Measurements from ENCODE around the gene MYRIP.

MYRIP gene

GRCh38 chr3:40291471-40291870 is 482.1 kb downstream of the MYRIP start:
- no peak overlapping the region for H3K9ac ChIP-seq
- no peaks in the 10 kb centered on the region for H3K36me3 ChIP-seq (ENCODE audit: control insufficient read depth, insufficient read depth, low read length)
- no peaks in the 10 kb centered on the region for H3K9me3 ChIP-seq (ENCODE audit: control insufficient read depth, low read length)
- H2AFZ ChIP-seq = no peak overlapping the region
- H3K4me3 ChIP-seq (ENCODE audit: low read depth, low read length) = no peak overlapping the region
- H3K27ac ChIP-seq = no peak overlapping the region
- H3K79me2 ChIP-seq = no peaks in the 10 kb centered on the region
- H3K27me3 ChIP-seq (ENCODE audit: control insufficient read depth, insufficient read depth, low read length) = no peaks in the 10 kb centered on the region
- no peak overlapping the region for H3K4me2 ChIP-seq (ENCODE audit: low read length)
- no peaks in the 10 kb centered on the region for H3K4me1 ChIP-seq
- TF ChIP-seq CTCF (IDR thresholded peaks at IDR 0.05) = no peak

GRCh38 chr3:40292637-40293349 is 483.4 kb downstream of the MYRIP start:
- no peaks in the 10 kb centered on the region for H3K79me2 ChIP-seq
- no peak overlapping the region for H3K4me2 ChIP-seq (ENCODE audit: low read length)
- H3K9me3 ChIP-seq (ENCODE audit: control insufficient read depth, low read length) = no peaks in the 10 kb centered on the region
- H3K4me3 ChIP-seq (ENCODE audit: low read depth, low read length) = no peak overlapping the region
- H3K4me1 ChIP-seq = no peaks in the 10 kb centered on the region
- no peak overlapping the region for H3K27ac ChIP-seq
- H2AFZ ChIP-seq = no peak overlapping the region
- H3K36me3 ChIP-seq (ENCODE audit: control insufficient read depth, insufficient read depth, low read length) = no peaks in the 10 kb centered on the region
- TF ChIP-seq CTCF (IDR thresholded peaks at IDR 0.05) = no peak
- H3K9ac ChIP-seq = no peak overlapping the region
- no peaks in the 10 kb centered on the region for H3K27me3 ChIP-seq (ENCODE audit: control insufficient read depth, insufficient read depth, low read length)

GRCh38 chr3:40294434-40294833 is 485.0 kb downstream of the MYRIP start:
- Histone ChIP-seq H3K9ac (no peak overlapping the region), H3K4me3 (ENCODE audit: low read depth, low read length) (no peak overlapping the region), H3K4me2 (ENCODE audit: low read length) (no peak overlapping the region), H3K27me3 (ENCODE audit: control insufficient read depth, insufficient read depth, low read length) (no peaks in the 10 kb centered on the region), H3K9me3 (ENCODE audit: control insufficient read depth, low read length) (no peaks in the 10 kb centered on the region), H2AFZ (no peak overlapping the region), H3K36me3 (ENCODE audit: control insufficient read depth, insufficient read depth, low read length) (no peaks in the 10 kb centered on the region), H3K79me2 (no peaks in the 10 kb centered on the region), H3K27ac (no peak overlapping the region), H3K4me1 (no peaks in the 10 kb centered on the region)
- TF ChIP-seq CTCF (IDR thresholded peaks at IDR 0.05) = no peak

- H3K27me3 ChIP-seq (ENCODE audit: control insufficient read depth, insufficient read depth, low read length) = no peaks in the 10 kb centered on the region
- no peak overlapping the region for H3K4me3 ChIP-seq (ENCODE audit: low read depth, low read length)
- no peaks in the 10 kb centered on the region for H3K36me3 ChIP-seq (ENCODE audit: control insufficient read depth, insufficient read depth, low read length)
- H3K79me2 ChIP-seq = no peaks in the 10 kb centered on the region
- TF ChIP-seq CTCF (IDR thresholded peaks at IDR 0.05) = no peak
- H3K9ac ChIP-seq = no peak overlapping the region
- no peaks in the 10 kb centered on the region for H3K9me3 ChIP-seq (ENCODE audit: control insufficient read depth, low read length)
- H2AFZ ChIP-seq = no peak overlapping the region
- H3K27ac ChIP-seq = no peak overlapping the region
- H3K4me1 ChIP-seq = no peaks in the 10 kb centered on the region
- H3K4me2 ChIP-seq (ENCODE audit: low read length) = no peak overlapping the region
Observed at GRCh38 chr3:40298075-40298474, 488.7 kb downstream of the MYRIP start.

- H3K9ac ChIP-seq = no peak overlapping the region
- no peak for TF ChIP-seq CTCF (IDR thresholded peaks at IDR 0.05)
- H3K4me3 ChIP-seq (ENCODE audit: low read depth, low read length) = no peak overlapping the region
- no peaks in the 10 kb centered on the region for H3K27me3 ChIP-seq (ENCODE audit: control insufficient read depth, insufficient read depth, low read length)
- no peaks in the 10 kb centered on the region for H3K4me1 ChIP-seq
- H3K4me2 ChIP-seq (ENCODE audit: low read length) = no peak overlapping the region
- H3K27ac ChIP-seq = no peak overlapping the region
- H3K9me3 ChIP-seq (ENCODE audit: control insufficient read depth, low read length) = no peaks in the 10 kb centered on the region
- no peaks in the 10 kb centered on the region for H3K79me2 ChIP-seq
- H2AFZ ChIP-seq = no peak overlapping the region
- no peaks in the 10 kb centered on the region for H3K36me3 ChIP-seq (ENCODE audit: control insufficient read depth, insufficient read depth, low read length)
Observed at GRCh38 chr3:40299130-40299720, 489.8 kb downstream of the MYRIP start.
